GM23338 (cell line): ENCODE measurements around the gene ZDHHC23. TPM values are rescaled to one million over a fixed set of nuclear protein-coding genes. Genes with fewer than 3 reads are reported as not detected.

Experiments used
- ATAC-seq: fragments of 200-7000 bp; cut with Tn5 transposase; 3 replicates; pipeline ENCODE4 v1.9.1; 2020
- DNase-seq: peaks from one replicate; pipeline ENCODE4 v3.0.0-alpha.2; 2015; ENCODE audit warnings: low spot score
- H2AFZ ChIP-seq: fragments of 200-600 bp; sonication (generic); 2 replicates; pipeline ENCODE4 v1.8.0; 2016; ENCODE audit warnings: antibody characterized with exemption, mild to moderate bottlenecking, moderate library complexity
- H3F3A ChIP-seq: fragments of 200-600 bp; sonication (generic); replicated peaks from 2 replicates; pipeline ENCODE4 v1.8.0; 2017; ENCODE audit warnings: antibody characterized with exemption, mixed run types, low read depth
- H3K27ac ChIP-seq: fragments of 200-600 bp; sonication (generic); 2 replicates; pipeline ENCODE4 v1.6.1; 2016; ENCODE audit warnings: low read depth
- H3K27me3 ChIP-seq: fragments of 200-600 bp; sonication (generic); 2 replicates; pipeline ENCODE4 v1.8.0; 2016; ENCODE audit warnings: mild to moderate bottlenecking, mixed run types, moderate library complexity; ENCODE audit not compliant: insufficient read depth
- H3K36me3 ChIP-seq: fragments of 200-600 bp; sonication (generic); 2 replicates; pipeline ENCODE4 v1.8.0; 2016; ENCODE audit warnings: mild to moderate bottlenecking; ENCODE audit not compliant: insufficient read depth
- H3K4me1 ChIP-seq: fragments of 200-600 bp; sonication (generic); 2 replicates; pipeline ENCODE4 v1.8.0; 2016; ENCODE audit warnings: mild to moderate bottlenecking, moderate library complexity; ENCODE audit not compliant: insufficient read depth
- H3K4me2 ChIP-seq: fragments of 200-600 bp; sonication (generic); 2 replicates; pipeline ENCODE4 v1.7.1; 2017; ENCODE audit warnings: mixed run types
- H3K4me3 ChIP-seq: fragments of 200-600 bp; sonication (generic); 2 replicates; pipeline ENCODE4 v1.6.1; 2016; ENCODE audit warnings: mixed run types
- H3K79me2 ChIP-seq: fragments of 200-600 bp; sonication (generic); replicated peaks from 2 replicates; pipeline ENCODE4 v1.8.0; 2017; ENCODE audit warnings: mild to moderate bottlenecking; ENCODE audit not compliant: insufficient read depth
- H3K9me2 ChIP-seq: fragments of 200-600 bp; sonication (generic); 2 replicates; pipeline ENCODE4 v1.8.0; 2017; ENCODE audit not compliant: insufficient read depth
- H4K20me1 ChIP-seq: fragments of 200-600 bp; sonication (generic); replicated peaks from 2 replicates; pipeline ENCODE4 v1.8.0; 2017; ENCODE audit warnings: mild to moderate bottlenecking; ENCODE audit not compliant: insufficient read depth
- H3K27ac Mint-ChIP-seq: 2 replicates; pipeline ENCODE4 v1.8.0; 2020; ENCODE audit warnings: inconsistent platforms, mild to moderate bottlenecking, moderate library complexity, mixed read lengths
- H3K27me3 Mint-ChIP-seq: 3 replicates; pipeline ENCODE4 v1.8.0; 2022; ENCODE audit warnings: low read depth, mild to moderate bottlenecking, moderate library complexity, mixed read lengths, inconsistent platforms; ENCODE audit not compliant: insufficient read depth, poor library complexity
- H3K36me3 Mint-ChIP-seq: 3 replicates; pipeline ENCODE4 v1.8.0; 2021; ENCODE audit warnings: low read depth, mild to moderate bottlenecking, inconsistent platforms, moderate library complexity, mixed read lengths
- H3K4me1 Mint-ChIP-seq: 3 replicates; pipeline ENCODE4 v1.8.0; 2020; ENCODE audit warnings: mild to moderate bottlenecking, inconsistent platforms, mixed read lengths
- H3K4me3 Mint-ChIP-seq: 3 replicates; pipeline ENCODE4 v1.8.0; 2021; ENCODE audit warnings: moderate library complexity, mild to moderate bottlenecking, inconsistent platforms, mixed read lengths
- H3K9me3 Mint-ChIP-seq: 3 replicates; pipeline ENCODE4 v1.8.0; 2020; ENCODE audit warnings: moderate library complexity, mild to moderate bottlenecking, inconsistent platforms, mixed read lengths
- CREB1 ChIP-seq: fragments of 250-450 bp; sonication (Bioruptor Pico); IDR thresholded peaks from 2 replicates; pipeline ENCODE4 v1.5.0; 2020; ENCODE audit warnings: low read depth, mild to moderate bottlenecking, moderate library complexity
- CTCF ChIP-seq, 2 experiments: fragments of 200-600 bp in 1 of 2; sonication (generic) in 1 of 2; conservative IDR thresholded peaks; 2 replicates each; pipeline versions ENCODE4 v1.5.1 to v1.6.1; 2016 to 2017; ENCODE audit warnings: antibody characterized with exemption in 2 of 2, low read depth in 2 of 2, mild to moderate bottlenecking in 2 of 2, moderate library complexity in 1 of 2
- ETS1 ChIP-seq: IDR thresholded peaks from 2 replicates; pipeline ENCODE4 v1.6.1; 2016; ENCODE audit warnings: antibody characterized with exemption
- EZH2 ChIP-seq: fragments of 200-600 bp; sonication (generic); IDR thresholded peaks from one replicate; pipeline ENCODE4 v1.8.0; 2017; ENCODE audit warnings: antibody characterized with exemption, mild to moderate bottlenecking, low read depth; ENCODE audit not compliant: unreplicated experiment
- JUNB ChIP-seq: IDR thresholded peaks from one replicate; pipeline ENCODE4 v1.6.1; 2016; ENCODE audit warnings: antibody characterized with exemption; ENCODE audit not compliant: unreplicated experiment
- POLR2AphosphoS5 ChIP-seq: IDR thresholded peaks from 2 replicates; pipeline ENCODE4 v1.6.1; 2016; ENCODE audit warnings: antibody characterized with exemption, low read depth
- REST ChIP-seq: IDR thresholded peaks from one replicate; pipeline ENCODE4 v1.6.1; 2018; ENCODE audit warnings: antibody characterized with exemption; ENCODE audit not compliant: unreplicated experiment
- ZNF331 ChIP-seq: fragments of 250-450 bp; sonication (Bioruptor Pico); IDR thresholded peaks from 2 replicates; pipeline ENCODE4 v1.5.0; 2020; ENCODE audit warnings: low read depth, mild to moderate bottlenecking, moderate library complexity
- polyA plus RNA-seq: library from polyadenylated mRNA; unstranded; fragments of >200 nt; fragmentation: Nextera tagmentation; extraction: Ambion mirVana; gene quantifications from 2 replicates; pipeline ENCODE4 v1.2.1, GENCODE V29; 2016
- total RNA-seq: library from RNA; depleted of rRNA; stranded (reverse); fragments of >200 nt; shearing (Covaris generic); gene quantifications from 2 replicates; pipeline ENCODE4 v1.2.3, GENCODE V29; 2014

Gene ZDHHC23
- total and polyA plus RNA-seq, 2 experiments from 2014 or later: 3.5 to 14.5 TPM

GRCh38 chr3:113966172-113966571 lies 18.4 kb downstream of the ZDHHC23 start:
- H3K9me2 ChIP-seq: no peaks in the 10 kb centered on the region

More at GRCh38 chr3:113966172-113966571, 18.4 kb downstream of the ZDHHC23 start:
- no peak overlapping the region for H3K4me3 Mint-ChIP-seq
- ATAC-seq: peak; percentile 94
- TF ChIP-seq ETS1: no peak
- no peak for TF ChIP-seq CREB1 (CRISPR knock-in tag)
- no peak for TF ChIP-seq REST
- TF ChIP-seq CTCF (conservative IDR thresholded peaks at IDR 0.05; ENCODE audit: low read depth in 2 of 2): peak; percentile 34 to 37
- TF ChIP-seq EZH2: no peak
- TF ChIP-seq JUNB: no peak
- TF ChIP-seq POLR2AphosphoS5: no peak
- TF ChIP-seq ZNF331 (CRISPR knock-in tag): no peak
- H3K27me3 ChIP-seq: no peaks in the 10 kb centered on the region
- H3K9me3 Mint-ChIP-seq: no peaks in the 10 kb centered on the region; the same call in 2 of the 3 replicates
- H3F3A ChIP-seq: no peaks in the 10 kb centered on the region
- peak; percentile 59 for DNase-seq
- peaks cover 10% of the 10 kb centered on the region; the same call in 2 of the 3 replicates for H3K4me1 Mint-ChIP-seq
- no peak overlapping the region for H3K4me3 ChIP-seq
- no peaks in the 10 kb centered on the region for H3K36me3 ChIP-seq
- H3K36me3 Mint-ChIP-seq: no peaks in the 10 kb centered on the region
- H3K4me2 ChIP-seq: no peak overlapping the region
- H3K27me3 Mint-ChIP-seq: peaks cover 2% of the 10 kb centered on the region
- H3K4me1 ChIP-seq: peaks cover 15% of the 10 kb centered on the region
- no peak overlapping the region for H3K27ac Mint-ChIP-seq
- no peaks in the 10 kb centered on the region for H3K79me2 ChIP-seq
- H4K20me1 ChIP-seq: no peaks in the 10 kb centered on the region
- H2AFZ ChIP-seq: no peak overlapping the region
- no peak overlapping the region for H3K27ac ChIP-seq
